DOHH2 (cell line): ENCODE results near the gene RIPK3.

Source experiments
- EZH2phosphoT487 ChIP-seq: fragments of 200-600 bp; sonication (generic); IDR thresholded peaks from 2 replicates; pipeline ENCODE4 v1.6.1; 2017; ENCODE audit warnings: borderline replicate concordance, mild to moderate bottlenecking, antibody characterized with exemption, low read length, moderate library complexity, mixed read lengths
- TF ChIP-seq, protein P1 (sequence below): fragments of 200-600 bp; sonication (generic); IDR thresholded peaks from one replicate; pipeline ENCODE4 v1.5.1; 2014; ENCODE audit warnings: antibody characterized with exemption, mild to moderate bottlenecking, low read depth, low read length; ENCODE audit not compliant: poor library complexity, severe bottlenecking

DNA sequence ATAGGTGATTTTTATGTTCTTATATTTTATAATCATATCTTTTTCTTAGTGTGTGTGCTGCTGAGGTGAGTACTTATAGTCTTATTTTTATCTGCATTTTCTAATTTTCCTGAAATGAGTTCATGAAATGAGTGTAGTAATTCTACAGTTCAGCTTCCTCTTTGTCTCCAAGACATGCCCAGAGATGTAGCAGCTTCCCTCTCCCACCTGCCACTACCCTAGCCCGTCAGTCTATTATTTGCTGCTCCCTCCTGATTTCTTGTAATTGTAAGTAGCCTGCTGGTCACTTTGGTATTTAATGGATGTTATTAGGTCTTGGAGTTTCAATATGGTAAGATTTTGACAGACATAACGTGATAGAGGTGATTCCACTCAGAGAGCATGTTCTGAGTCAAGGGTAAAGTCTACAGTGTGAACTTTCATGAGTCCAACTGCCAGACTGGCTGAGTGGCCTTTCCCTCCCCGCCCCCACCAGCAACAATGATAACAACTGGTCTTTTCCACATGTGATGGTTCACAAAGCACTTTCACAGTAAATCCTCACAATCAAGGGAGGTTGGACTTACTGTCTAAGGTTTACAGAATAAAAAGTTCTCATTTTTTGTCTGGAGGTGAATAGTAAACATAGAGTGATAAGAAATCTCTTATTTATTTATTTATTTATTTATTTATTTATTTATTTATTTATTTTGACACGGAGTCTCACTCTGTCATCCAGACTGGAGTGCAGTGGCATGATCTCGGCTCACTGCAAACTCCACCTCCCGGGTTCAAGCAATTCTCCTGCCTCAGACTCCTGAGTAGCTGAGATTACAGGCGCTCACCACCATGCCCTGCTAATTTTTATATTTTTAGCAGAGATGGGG, 4.2 kb upstream of the RIPK3 start:
- TF ChIP-seq, protein P1, sequence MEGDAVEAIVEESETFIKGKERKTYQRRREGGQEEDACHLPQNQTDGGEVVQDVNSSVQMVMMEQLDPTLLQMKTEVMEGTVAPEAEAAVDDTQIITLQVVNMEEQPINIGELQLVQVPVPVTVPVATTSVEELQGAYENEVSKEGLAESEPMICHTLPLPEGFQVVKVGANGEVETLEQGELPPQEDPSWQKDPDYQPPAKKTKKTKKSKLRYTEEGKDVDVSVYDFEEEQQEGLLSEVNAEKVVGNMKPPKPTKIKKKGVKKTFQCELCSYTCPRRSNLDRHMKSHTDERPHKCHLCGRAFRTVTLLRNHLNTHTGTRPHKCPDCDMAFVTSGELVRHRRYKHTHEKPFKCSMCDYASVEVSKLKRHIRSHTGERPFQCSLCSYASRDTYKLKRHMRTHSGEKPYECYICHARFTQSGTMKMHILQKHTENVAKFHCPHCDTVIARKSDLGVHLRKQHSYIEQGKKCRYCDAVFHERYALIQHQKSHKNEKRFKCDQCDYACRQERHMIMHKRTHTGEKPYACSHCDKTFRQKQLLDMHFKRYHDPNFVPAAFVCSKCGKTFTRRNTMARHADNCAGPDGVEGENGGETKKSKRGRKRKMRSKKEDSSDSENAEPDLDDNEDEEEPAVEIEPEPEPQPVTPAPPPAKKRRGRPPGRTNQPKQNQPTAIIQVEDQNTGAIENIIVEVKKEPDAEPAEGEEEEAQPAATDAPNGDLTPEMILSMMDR: no peak
- no peak for TF ChIP-seq EZH2phosphoT487
